ENCODE results near the gene MFSD11.
"Not testable (repeated sequence)": the region's sequence is repeated elsewhere in the genome, so short reads cannot be mapped to it uniquely, and the experiment has no call there.

The MFSD11 gene

GRCh38 chr17:76808326-76808725, 70.4 kb downstream of the MFSD11 start:
- DNase-seq = no peak

- DNase-seq = no peak
Observed at GRCh38 chr17:76810956-76811355, 73.0 kb downstream of the MFSD11 start.

GRCh38 chr17:76811834-76812233, 73.9 kb downstream of the MFSD11 start:
- DNase-seq = no peak

- no peak for DNase-seq
Observed at GRCh38 chr17:76812263-76812662, 74.3 kb downstream of the MFSD11 start.

- no peak for DNase-seq
Observed at GRCh38 chr17:76812968-76813367, 75.0 kb downstream of the MFSD11 start.

GRCh38 chr17:76815907-76816589, 78.1 kb downstream of the MFSD11 start:
- not testable (repeated sequence) for DNase-seq

- no peak for DNase-seq
Observed at GRCh38 chr17:76816590-76817135, 78.7 kb downstream of the MFSD11 start.

- DNase-seq = no peak
Observed at GRCh38 chr17:76820039-76820438, 82.1 kb downstream of the MFSD11 start.

GRCh38 chr17:76820561-76820960, 82.6 kb downstream of the MFSD11 start:
- DNase-seq = no peak

GRCh38 chr17:76822184-76822778, 84.4 kb downstream of the MFSD11 start:
- DNase-seq = no peak

GRCh38 chr17:76824093-76824492, 86.2 kb downstream of the MFSD11 start:
- no peak for DNase-seq

- no peak for DNase-seq
Observed at GRCh38 chr17:76826330-76827068, 88.6 kb downstream of the MFSD11 start.

GRCh38 chr17:76827736-76828135, 89.8 kb downstream of the MFSD11 start:
- no peak for DNase-seq

Data from NCI-H1048 (cell line).